C4-2B (cell line): ENCODE measurements around the gene NMNAT3.

Experiments
- CTCF ChIP-seq: fragments of 450-650 bp; conservative IDR thresholded peaks from 2 replicates; pipeline ENCODE4 v1.5.1; 2017; ENCODE audit warnings: mild to moderate bottlenecking
- ZFX ChIP-seq: fragments of 450-650 bp; IDR thresholded peaks from 2 replicates; pipeline ENCODE4 v1.6.1; 2017

DNA sequence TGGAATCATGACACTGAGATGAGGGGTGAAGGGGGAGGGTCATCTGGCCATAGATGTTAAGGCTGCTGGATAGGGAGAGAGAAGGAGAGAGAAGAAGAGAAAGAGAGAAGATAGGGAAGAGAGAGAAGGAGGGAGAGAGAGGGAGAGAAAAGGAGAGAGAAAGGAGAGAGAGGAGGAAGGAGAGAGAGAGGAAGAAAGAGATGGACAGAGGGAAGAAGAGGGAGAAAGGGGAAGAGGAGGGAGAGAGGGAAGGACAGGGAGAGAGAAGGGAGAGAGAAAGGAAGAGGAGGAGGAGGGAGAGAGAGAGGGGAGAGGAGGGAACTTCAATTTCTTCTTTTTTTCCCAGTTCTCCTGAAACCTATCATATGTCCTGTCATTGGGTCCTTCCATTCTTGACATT is 123.1 kb downstream of the NMNAT3 start:
- no peak for TF ChIP-seq CTCF
- no peak for TF ChIP-seq ZFX
